ENCODE measurements around the gene OST4. TPM values are rescaled to one million over a fixed set of nuclear protein-coding genes. Genes with fewer than 3 reads are reported as not detected.
"Not testable (repeated sequence)": the region's sequence is repeated elsewhere in the genome, so short reads cannot be mapped to it uniquely, and the experiment has no call there.

OST4 gene
- 275 TPM for total RNA-seq
- long read RNA-seq, transcript OST4-203 (3 exons, 561 nt) = major isoform, 23 of 27 reads
- long read RNA-seq, partial matches to known transcripts = 1 of 27 reads
- long read RNA-seq, other reads (novel, unspliced or antisense) = 1 of 27 reads

DNA sequence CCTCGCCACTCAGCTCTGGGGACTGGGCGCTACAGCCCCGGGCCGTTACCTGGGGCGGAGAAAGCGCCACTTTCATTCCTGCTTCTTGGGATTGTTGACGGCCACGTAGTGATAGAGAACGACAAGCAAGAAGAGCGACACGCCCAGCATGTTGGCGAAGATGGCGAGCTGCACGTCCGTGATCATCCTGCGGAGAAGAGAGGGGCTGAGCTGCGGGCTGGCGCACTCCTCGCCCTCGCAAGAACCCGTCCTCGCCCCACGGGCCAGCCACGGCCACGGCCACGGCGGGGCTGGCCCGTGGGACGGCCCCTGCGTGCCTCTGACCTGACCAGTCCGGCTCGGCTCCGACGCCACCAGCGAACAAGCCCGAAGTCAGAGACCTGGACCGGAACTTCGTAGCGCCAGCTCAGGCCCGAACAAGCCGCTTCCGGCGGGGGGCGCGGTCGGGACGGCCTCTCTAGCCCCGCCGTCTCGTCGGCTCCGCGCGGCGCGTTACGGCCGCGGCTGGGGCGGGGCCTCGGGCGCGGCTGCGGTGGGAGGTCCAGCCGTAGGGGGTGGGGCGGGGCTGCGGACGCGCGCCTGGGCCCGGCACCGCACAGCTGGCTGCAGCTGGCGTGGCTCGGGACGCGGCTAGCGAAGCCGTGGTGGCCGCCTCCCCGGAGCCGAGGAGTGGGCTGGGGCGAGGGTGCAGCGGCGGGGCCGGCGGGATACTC is at the start of gene OST4:
Gene OST4, minus strand, starts transcription at position 378 of the 713 bp plus-strand sequence.
- peak; percentile 98 for DNase-seq (ENCODE audit: low spot score)

GRCh38 chr2:27119330-27119670 is 47.8 kb upstream of the OST4 start:
- not testable (repeated sequence) for DNase-seq (ENCODE audit: low spot score)

DNA sequence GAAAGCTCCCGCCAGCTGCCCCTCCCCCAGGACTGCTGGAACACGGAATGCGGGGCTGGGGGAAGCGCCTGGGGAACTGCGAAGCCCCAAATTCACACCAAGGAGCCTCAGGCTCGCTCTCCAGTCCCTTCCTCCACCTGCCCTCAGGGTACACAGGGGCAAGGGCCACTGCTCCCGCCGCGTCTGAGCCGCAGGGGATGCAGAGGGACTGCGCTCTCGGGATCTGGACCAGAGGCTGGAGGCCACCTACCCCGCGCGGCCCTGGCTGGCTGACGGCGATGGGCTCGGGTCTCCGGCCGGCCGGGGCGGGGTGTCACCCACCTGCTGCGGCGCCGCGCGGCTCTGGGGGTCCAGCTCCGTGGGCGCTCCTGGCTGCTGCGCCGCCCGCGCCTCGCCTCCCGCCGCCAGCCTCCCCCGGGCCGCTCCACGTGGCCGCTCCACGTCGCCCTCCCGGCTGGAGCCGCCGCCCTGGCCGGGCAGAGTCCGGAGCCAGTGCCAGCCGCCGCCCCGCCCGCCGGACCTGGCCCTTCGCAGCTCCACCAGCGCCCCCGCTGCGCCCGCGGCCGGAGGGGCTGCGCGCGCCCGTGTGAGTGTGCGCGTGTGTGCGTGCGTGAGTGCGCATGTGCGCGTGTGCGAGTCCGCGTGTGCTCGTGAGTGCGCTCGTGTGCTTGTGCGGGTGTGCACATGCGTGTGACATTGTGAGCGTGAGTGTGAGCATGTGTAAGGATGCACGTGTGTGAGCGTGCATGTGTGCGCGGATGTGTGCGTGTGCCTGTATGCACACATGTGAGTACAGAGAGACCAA is 47.3 kb upstream of the OST4 start, which contains the start of gene CGREF1:
Gene CGREF1, minus strand, starts transcription at position 604 of the 805 bp plus-strand sequence. CDS start 14,762 bp downstream, outside the sequence.
- no peak for DNase-seq (ENCODE audit: low spot score)

- DNase-seq (ENCODE audit: low spot score) = no peak
Measured at GRCh38 chr2:27117995-27118524, 46.6 kb upstream of the OST4 start.

DNA sequence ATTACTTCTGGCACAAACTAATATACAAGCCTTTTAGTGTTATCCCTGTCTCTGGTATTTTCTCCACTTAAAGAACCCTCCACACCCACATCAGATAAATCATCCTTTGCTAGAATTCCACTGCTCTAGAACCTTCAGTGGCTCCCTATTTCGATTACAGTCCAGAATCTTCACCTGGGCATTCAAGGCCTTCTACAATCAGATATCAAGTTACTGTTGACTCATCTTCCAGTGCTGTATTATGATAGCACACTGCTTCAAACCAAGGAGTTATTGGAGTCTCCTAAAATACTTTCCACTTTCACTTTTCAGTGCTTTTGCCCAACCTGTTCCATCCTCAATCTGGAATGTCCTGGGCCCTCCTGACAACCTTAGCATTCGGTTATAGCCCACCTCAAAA is 44.1 kb upstream of the OST4 start:
- DNase-seq (ENCODE audit: low spot score) = no peak

GRCh38 chr2:27111392-27112078 is 40.1 kb upstream of the OST4 start:
- not testable (repeated sequence) for DNase-seq (ENCODE audit: low spot score)

- not testable (repeated sequence) for DNase-seq (ENCODE audit: low spot score)
Measured at GRCh38 chr2:27110603-27111352, 39.3 kb upstream of the OST4 start.

- DNase-seq (ENCODE audit: low spot score) = no peak
Measured at GRCh38 chr2:27109083-27109482, 37.6 kb upstream of the OST4 start.

DNA sequence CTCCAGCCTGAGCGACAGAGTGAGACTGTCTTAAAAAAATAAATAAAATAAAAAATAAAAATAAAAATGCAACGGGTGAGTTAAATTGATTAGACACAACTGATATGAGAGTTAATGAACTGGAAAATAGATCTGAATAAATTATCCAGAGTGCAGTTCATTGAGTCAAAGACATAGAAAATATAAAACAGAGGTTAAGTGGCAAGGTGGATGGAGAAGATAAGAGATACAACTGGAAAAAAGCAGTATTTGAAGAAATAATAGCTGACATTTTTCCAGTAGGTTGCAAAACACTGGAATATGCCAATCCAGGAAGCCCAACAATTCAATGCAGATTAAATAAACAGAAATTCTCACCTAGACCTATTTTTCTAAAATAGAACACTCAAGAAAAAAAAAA is 36.8 kb upstream of the OST4 start:
- DNase-seq (ENCODE audit: low spot score) = no peak

- no peak for DNase-seq (ENCODE audit: low spot score)
Measured at GRCh38 chr2:27105981-27106380, 34.5 kb upstream of the OST4 start.

- no peak for DNase-seq (ENCODE audit: low spot score)
Measured at GRCh38 chr2:27102329-27102728, 30.9 kb upstream of the OST4 start.

- DNase-seq (ENCODE audit: low spot score) = no peak
Measured at GRCh38 chr2:27100036-27100435, 28.6 kb upstream of the OST4 start.

DNA sequence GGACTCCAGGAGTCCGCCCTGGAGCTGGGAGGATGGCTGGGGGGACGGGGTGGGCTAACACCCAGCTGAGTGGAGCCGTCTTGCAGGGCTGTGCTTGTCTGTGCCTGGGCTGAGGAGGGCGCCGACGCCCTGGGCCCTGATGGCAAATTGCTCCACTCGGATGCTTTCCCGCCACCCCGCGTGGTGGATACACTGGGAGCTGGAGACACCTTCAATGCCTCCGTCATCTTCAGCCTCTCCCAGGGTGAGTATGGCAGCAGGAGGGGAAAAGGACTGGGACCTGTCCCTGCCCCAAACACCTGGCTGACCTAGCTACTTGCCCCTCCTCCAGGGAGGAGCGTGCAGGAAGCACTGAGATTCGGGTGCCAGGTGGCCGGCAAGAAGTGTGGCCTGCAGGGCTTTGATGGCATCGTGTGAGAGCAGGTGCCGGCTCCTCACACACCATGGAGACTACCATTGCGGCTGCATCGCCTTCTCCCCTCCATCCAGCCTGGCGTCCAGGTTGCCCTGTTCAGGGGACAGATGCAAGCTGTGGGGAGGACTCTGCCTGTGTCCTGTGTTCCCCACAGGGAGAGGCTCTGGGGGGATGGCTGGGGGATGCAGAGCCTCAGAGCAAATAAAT is 28.0 kb upstream of the OST4 start:
- DNase-seq (ENCODE audit: low spot score) = no peak

- no peak for DNase-seq (ENCODE audit: low spot score)
Measured at GRCh38 chr2:27097341-27097740, 25.9 kb upstream of the OST4 start.

DNA sequence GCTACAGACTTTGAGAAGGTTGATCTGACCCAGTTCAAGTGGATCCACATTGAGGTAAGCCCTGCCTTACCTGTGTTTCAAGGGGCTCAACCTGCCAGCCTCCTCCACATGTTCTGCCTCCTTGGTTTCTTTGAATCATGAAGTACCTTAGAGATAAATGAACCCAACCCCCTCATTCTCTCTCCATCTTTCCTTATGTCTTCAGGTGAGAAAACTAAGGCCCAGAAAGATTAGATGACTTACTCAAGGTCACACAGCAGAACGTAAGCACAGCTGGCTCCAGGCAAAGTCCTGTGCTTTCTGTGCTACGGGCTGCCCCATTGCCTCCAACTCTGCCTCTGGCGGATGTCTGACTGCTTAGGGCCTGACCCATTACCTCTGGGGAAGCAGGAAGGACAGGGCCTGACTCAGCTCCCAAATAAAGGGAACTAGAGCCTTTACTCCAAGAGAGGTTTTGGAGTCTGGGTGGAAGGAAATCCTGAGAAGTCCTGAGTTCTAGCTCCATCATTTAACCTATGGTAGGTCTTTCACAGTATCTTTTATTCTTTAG is 25.4 kb upstream of the OST4 start:
- DNase-seq (ENCODE audit: low spot score) = no peak

DNA sequence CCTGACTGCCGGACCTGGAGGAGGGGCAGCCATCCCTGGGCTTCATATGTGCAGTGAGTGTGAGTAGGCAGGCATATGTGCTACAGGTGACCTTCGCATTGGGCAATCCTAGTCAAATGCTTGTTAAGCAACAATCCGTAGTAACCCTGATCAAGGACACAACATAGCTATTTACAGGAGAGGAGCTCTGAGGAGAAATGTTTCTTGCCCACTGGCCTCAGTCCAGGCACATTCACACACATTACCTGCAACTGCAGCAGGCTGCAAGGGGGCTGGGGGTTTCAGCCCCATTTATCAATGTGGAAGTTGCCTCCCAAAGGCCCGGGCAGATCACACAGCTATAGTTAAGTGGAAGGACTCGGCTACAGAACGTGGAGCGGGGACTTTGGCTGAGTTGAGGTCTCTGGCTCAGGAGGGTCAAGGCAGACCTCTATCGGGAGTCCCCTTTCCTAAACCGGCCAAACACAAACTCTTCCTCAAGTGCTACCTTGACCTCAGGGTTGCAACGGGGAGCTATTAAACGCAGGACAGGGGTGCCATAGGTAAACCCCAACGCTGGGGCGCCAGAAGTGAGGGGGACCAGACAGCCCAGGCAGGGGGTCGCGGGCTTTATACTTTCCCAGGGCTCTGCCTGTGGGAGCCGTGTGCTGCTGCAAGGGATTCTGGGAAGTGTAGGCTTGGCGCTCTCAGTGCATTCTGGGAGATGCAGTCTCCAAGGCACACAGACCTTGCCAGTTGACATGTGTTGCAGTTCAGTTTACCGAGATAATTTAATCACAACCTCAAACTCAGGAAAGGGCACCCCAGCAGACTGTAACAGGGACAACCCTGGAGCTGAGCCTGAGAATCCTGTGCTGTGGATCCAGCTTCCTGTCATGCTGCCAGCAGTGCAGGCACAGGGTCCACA is 24.5 kb upstream of the OST4 start:
- DNase-seq (ENCODE audit: low spot score) = no peak

DNA sequence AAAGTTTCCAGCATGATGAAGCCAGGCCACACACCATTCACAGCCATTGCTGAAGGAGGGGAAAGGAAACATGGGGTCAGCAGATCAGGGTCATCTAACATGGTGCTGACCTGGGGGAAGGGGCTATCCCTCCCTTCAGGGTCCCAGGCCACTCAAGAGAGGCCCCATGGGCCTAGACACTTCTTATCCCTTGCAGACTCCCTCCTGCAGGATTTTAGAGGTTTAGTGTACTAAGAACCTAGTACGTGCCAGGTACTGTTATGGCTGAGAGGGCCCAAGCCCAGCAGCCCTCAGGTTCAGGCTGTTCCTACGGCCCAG is 23.9 kb upstream of the OST4 start:
- DNase-seq (ENCODE audit: low spot score) = no peak

- no peak for DNase-seq (ENCODE audit: low spot score)
Measured at GRCh38 chr2:27094353-27094984, 23.0 kb upstream of the OST4 start.
